ENCODE data around the gene RASGRF2.
"Not testable (repeated sequence)": the region's sequence is repeated elsewhere in the genome, so short reads cannot be mapped to it uniquely, and the experiment has no call there.

The RASGRF2 gene

GRCh38 chr5:81121836-81122630, 161.9 kb downstream of the RASGRF2 start:
- H3K27ac ChIP-seq = no peak overlapping the region
- TF ChIP-seq ZFX (IDR thresholded peaks at IDR 0.05; ENCODE audit: borderline replicate concordance) = no peak
- TF ChIP-seq CTCF (IDR thresholded peaks at IDR 0.05) = no peak

GRCh38 chr5:81124689-81125088, 164.5 kb downstream of the RASGRF2 start:
- H3K27ac ChIP-seq = not testable (repeated sequence)

- no peak overlapping the region for H3K27ac ChIP-seq
- TF ChIP-seq CTCF (IDR thresholded peaks at IDR 0.05) (no peak), ZFX (IDR thresholded peaks at IDR 0.05; ENCODE audit: borderline replicate concordance) (no peak)
Measured at GRCh38 chr5:81125959-81126358, 165.8 kb downstream of the RASGRF2 start.

- H3K27ac ChIP-seq = no peak overlapping the region
- no peak for TF ChIP-seq ZFX (IDR thresholded peaks at IDR 0.05; ENCODE audit: borderline replicate concordance)
- TF ChIP-seq CTCF (IDR thresholded peaks at IDR 0.05) = no peak
Measured at GRCh38 chr5:81128416-81128815, 168.3 kb downstream of the RASGRF2 start.

- no peak for TF ChIP-seq CTCF (IDR thresholded peaks at IDR 0.05)
- TF ChIP-seq ZFX (IDR thresholded peaks at IDR 0.05; ENCODE audit: borderline replicate concordance) = no peak
- no peak overlapping the region for H3K27ac ChIP-seq
Measured at GRCh38 chr5:81132381-81132780, 172.2 kb downstream of the RASGRF2 start.

GRCh38 chr5:81134066-81134465, 173.9 kb downstream of the RASGRF2 start:
- TF ChIP-seq CTCF (IDR thresholded peaks at IDR 0.05) = no peak
- no peak for TF ChIP-seq ZFX (IDR thresholded peaks at IDR 0.05; ENCODE audit: borderline replicate concordance)
- H3K27ac ChIP-seq = no peak overlapping the region

- TF ChIP-seq ZFX (IDR thresholded peaks at IDR 0.05; ENCODE audit: borderline replicate concordance) (no peak), CTCF (IDR thresholded peaks at IDR 0.05) (no peak)
- no peak overlapping the region for H3K27ac ChIP-seq
Measured at GRCh38 chr5:81134566-81134965, 174.4 kb downstream of the RASGRF2 start.

- TF ChIP-seq ZFX (IDR thresholded peaks at IDR 0.05; ENCODE audit: borderline replicate concordance) (no peak), CTCF (IDR thresholded peaks at IDR 0.05) (no peak)
- no peak overlapping the region for H3K27ac ChIP-seq
Measured at GRCh38 chr5:81136557-81136956, 176.4 kb downstream of the RASGRF2 start.
